K562 (cell line): ENCODE measurements around the gene SLC34A3. TPM values are rescaled to one million over a fixed set of nuclear protein-coding genes. Genes with fewer than 3 reads are reported as not detected.

ENCODE experiments used
- ASH1L ChIP-seq: fragments of 450-650 bp; IDR thresholded peaks from 2 replicates; pipeline ENCODE4 v1.6.1; 2018; ENCODE audit warnings: borderline replicate concordance, mild to moderate bottlenecking, low read depth; ENCODE audit not compliant: partially characterized antibody
- CREB3L1 ChIP-seq: fragments of 450-650 bp; IDR thresholded peaks from 2 replicates; pipeline ENCODE4 v1.6.1; 2014; ENCODE audit warnings: low read depth, mild to moderate bottlenecking, moderate library complexity, borderline replicate concordance
- CXXC5 ChIP-seq: fragments of 250-450 bp; sonication (Bioruptor Pico); IDR thresholded peaks from 2 replicates; pipeline ENCODE4 v1.8.0; 2022; ENCODE audit warnings: inconsistent platforms, mild to moderate bottlenecking, moderate library complexity
- E2F1 ChIP-seq: sonication (generic); formaldehyde crosslinking; IDR thresholded peaks from 2 replicates; pipeline ENCODE4 v1.8.1; 2023; ENCODE audit warnings: mild to moderate bottlenecking, missing genetic modification reagents, moderate library complexity
- GABPB2 ChIP-seq: fragments of 250-450 bp; sonication (Bioruptor Pico); conservative IDR thresholded peaks from 2 replicates; pipeline ENCODE4 v1.5.1; 2021; ENCODE audit warnings: mild to moderate bottlenecking
- HCFC1 ChIP-seq: IDR thresholded peaks from 2 replicates; pipeline ENCODE4 v1.6.1; 2012; ENCODE audit warnings: low read depth, low read length, improper control_type of control experiment
- IFI16 ChIP-seq: fragments of 250-450 bp; sonication (Bioruptor Pico); IDR thresholded peaks from 2 replicates; pipeline ENCODE4 v2.1.2; 2022; ENCODE audit warnings: mild to moderate bottlenecking, inconsistent platforms
- MAFG ChIP-seq: fragments of 450-650 bp; conservative IDR thresholded peaks from 2 replicates; pipeline ENCODE4 v1.6.1; 2016; ENCODE audit warnings: missing genetic modification characterization, missing compliant biosample characterization
- MAZ ChIP-seq, 2 experiments: fragments of 450-650 bp in 1 of 2; sonication (generic) in 1 of 2; formaldehyde crosslinking; IDR thresholded peaks in 1 of 2; conservative IDR thresholded peaks in 1 of 2; 2 replicates each; pipeline versions ENCODE4 v1.4.0 to v1.5.0; 2020; ENCODE audit warnings: mild to moderate bottlenecking in 1 of 2, missing genetic modification reagents in 1 of 2
- NFIC ChIP-seq: fragments of 450-650 bp; IDR thresholded peaks from 2 replicates; pipeline ENCODE4 v1.6.1; 2017; ENCODE audit warnings: mild to moderate bottlenecking, inconsistent platforms
- TARDBP ChIP-seq: fragments of 450-650 bp; IDR thresholded peaks from 2 replicates; pipeline ENCODE4 v1.6.1; 2016
- TGIF2 ChIP-seq: sonication (generic); formaldehyde crosslinking; IDR thresholded peaks from 2 replicates; pipeline ENCODE4 v1.8.1; 2022; ENCODE audit warnings: mild to moderate bottlenecking, missing genetic modification reagents, moderate library complexity
- TRIM28 ChIP-seq: fragments of 450-650 bp; IDR thresholded peaks from 2 replicates; pipeline ENCODE4 v1.6.1; 2017
- YY1 ChIP-seq, 3 experiments: IDR thresholded peaks; 2 replicates each; pipeline ENCODE4 v1.6.1; 2011; ENCODE audit warnings: low read length in 2 of 3, mild to moderate bottlenecking in 2 of 3, moderate library complexity in 2 of 3, borderline replicate concordance in 1 of 3, control low read depth in 1 of 3, low read depth in 1 of 3; ENCODE audit not compliant: insufficient read depth in 3 of 3, insufficient replicate concordance in 2 of 3, control insufficient read depth in 1 of 3, insufficient read length in 1 of 3; ENCODE audit errors: extremely low read depth in 1 of 3
- ZNF436 ChIP-seq: fragments of 250-450, 450-650 bp; sonication (Bioruptor Pico); formaldehyde crosslinking; IDR thresholded peaks from 2 replicates; pipeline ENCODE4 v1.7.0; 2020; ENCODE audit warnings: mild to moderate bottlenecking
- ZNF695 ChIP-seq: fragments of 450-650 bp; formaldehyde crosslinking; IDR thresholded peaks from 2 replicates; pipeline ENCODE4 v1.4.0; 2020; ENCODE audit warnings: mild to moderate bottlenecking, moderate library complexity
- ZSCAN29 ChIP-seq: fragments of 450-650 bp; IDR thresholded peaks from 2 replicates; pipeline ENCODE4 v1.6.1; 2017
- polyA plus RNA-seq, 8 experiments: library from polyadenylated mRNA; depleted of rRNA in 4 of 8; stranded (reverse) in 5 of 8; unstranded in 3 of 8; fragments of >200 nt; fragmentation: Nextera tagmentation in 2 of 8; fragmentation: Illumina TruSeq in 1 of 8; extraction: Ambion mirVana in 2 of 8; extraction: Trizol in 1 of 8; gene quantifications; 2 replicates each; pipeline versions ENCODE4 v1.2.1 to v1.2.3, GENCODE V29; 2011 to 2014; ENCODE audit warnings: inconsistent platforms in 1 of 8, missing spikeins in 1 of 8
- total RNA-seq, 7 experiments: library from RNA; depleted of rRNA in 6 of 7; stranded (reverse); fragments of >200 nt in 6 of 7; fragmentation: Illumina TruSeq in 2 of 7; extraction: Trizol in 2 of 7; gene quantifications; 2 replicates each; pipeline versions ENCODE4 v1.2.1 to v1.2.3, GENCODE V29; 2011 to 2021; ENCODE audit warnings: low replicate concordance in 1 of 7
- TF ChIP-seq, protein P1 (sequence below): sonication (generic); formaldehyde crosslinking; IDR thresholded peaks from 2 replicates; pipeline ENCODE4 v1.5.0; 2020; ENCODE audit warnings: missing genetic modification reagents
- TF ChIP-seq, protein P2 (sequence below): IDR thresholded peaks from 3 replicates; pipeline ENCODE4 v1.6.1; 2011; ENCODE audit warnings: borderline replicate concordance, mild to moderate bottlenecking, moderate library complexity; ENCODE audit not compliant: insufficient read length; ENCODE audit errors: extremely low read depth
- TF ChIP-seq, protein P3 (sequence below): fragments of 450-650 bp; formaldehyde crosslinking; IDR thresholded peaks from 2 replicates; pipeline ENCODE4 v1.4.0; 2022; ENCODE audit warnings: missing genetic modification characterization

SLC34A3 gene
- total and polyA plus RNA-seq, 9 of the 15 experiments (the other 6 are each of a cell fraction or from before 2014, with no cell fraction given), result not detected

DNA sequence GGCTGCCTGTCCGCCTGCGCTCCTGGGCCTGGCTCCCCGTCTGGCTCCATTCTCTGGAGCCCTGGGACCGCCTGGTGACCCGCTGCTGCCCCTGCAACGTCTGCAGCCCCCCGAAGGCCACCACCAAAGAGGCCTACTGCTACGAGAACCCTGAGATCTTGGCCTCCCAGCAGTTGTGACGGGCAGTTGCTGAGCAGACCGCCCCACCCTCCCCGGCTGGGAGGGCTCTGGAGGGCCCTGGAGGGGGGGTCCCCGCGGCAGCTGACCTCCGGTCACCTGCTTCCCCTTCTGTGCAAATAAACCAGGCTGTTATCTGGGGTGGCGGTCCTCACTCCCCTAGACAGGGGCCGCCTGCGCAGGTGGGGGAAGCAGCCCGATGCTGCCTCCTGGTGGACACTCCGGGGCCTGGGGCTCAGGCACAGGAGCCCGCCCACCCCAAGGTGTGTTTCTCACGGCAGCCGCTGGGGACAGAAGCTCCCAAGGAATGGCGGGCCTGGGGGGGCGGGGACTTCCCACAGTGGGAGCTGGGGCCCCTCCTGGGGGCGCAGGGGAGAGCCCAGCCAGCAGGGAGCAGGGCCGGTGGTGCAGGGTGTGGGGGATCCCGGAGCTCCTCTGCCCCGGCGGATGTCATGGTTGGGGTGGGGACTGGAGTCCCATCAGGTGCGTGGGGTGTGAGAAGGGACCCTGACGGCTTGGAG lies 5.7 kb downstream of the SLC34A3 start (continued):
- TF ChIP-seq, protein P1, sequence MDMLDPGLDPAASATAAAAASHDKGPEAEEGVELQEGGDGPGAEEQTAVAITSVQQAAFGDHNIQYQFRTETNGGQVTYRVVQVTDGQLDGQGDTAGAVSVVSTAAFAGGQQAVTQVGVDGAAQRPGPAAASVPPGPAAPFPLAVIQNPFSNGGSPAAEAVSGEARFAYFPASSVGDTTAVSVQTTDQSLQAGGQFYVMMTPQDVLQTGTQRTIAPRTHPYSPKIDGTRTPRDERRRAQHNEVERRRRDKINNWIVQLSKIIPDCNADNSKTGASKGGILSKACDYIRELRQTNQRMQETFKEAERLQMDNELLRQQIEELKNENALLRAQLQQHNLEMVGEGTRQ (CRISPR knock-in tag), result peak; percentile 52; the same call in 1 of the 2 replicates
- TF ChIP-seq HCFC1, result peak; percentile 51
- peak in 2 of 3 experiments; percentile 87 to 88 for TF ChIP-seq YY1 (IDR thresholded peaks at IDR 0.05; ENCODE audit: borderline replicate concordance in 1 of 3, control insufficient read depth in 1 of 3, extremely low read depth in 1 of 3, insufficient read depth in 3 of 3, insufficient read length in 1 of 3, insufficient replicate concordance in 2 of 3, low read depth in 1 of 3, low read length in 2 of 3)
- 0 out of 2 replicates have a peak, but pooled peaks have one; percentile 49 for TF ChIP-seq CREB3L1
- TF ChIP-seq, protein P2, sequence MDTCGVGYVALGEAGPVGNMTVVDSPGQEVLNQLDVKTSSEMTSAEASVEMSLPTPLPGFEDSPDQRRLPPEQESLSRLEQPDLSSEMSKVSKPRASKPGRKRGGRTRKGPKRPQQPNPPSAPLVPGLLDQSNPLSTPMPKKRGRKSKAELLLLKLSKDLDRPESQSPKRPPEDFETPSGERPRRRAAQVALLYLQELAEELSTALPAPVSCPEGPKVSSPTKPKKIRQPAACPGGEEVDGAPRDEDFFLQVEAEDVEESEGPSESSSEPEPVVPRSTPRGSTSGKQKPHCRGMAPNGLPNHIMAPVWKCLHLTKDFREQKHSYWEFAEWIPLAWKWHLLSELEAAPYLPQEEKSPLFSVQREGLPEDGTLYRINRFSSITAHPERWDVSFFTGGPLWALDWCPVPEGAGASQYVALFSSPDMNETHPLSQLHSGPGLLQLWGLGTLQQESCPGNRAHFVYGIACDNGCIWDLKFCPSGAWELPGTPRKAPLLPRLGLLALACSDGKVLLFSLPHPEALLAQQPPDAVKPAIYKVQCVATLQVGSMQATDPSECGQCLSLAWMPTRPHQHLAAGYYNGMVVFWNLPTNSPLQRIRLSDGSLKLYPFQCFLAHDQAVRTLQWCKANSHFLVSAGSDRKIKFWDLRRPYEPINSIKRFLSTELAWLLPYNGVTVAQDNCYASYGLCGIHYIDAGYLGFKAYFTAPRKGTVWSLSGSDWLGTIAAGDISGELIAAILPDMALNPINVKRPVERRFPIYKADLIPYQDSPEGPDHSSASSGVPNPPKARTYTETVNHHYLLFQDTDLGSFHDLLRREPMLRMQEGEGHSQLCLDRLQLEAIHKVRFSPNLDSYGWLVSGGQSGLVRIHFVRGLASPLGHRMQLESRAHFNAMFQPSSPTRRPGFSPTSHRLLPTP, result no peak
- TF ChIP-seq MAZ (CRISPR knock-in tag; conservative IDR thresholded peaks at IDR 0.05 in 1 of 2, IDR thresholded peaks at IDR 0.05 in 1 of 2), result peak; percentile 97 to 99
- no peak for TF ChIP-seq ZNF436 (CRISPR knock-in tag)
- TF ChIP-seq CXXC5 (CRISPR knock-in tag), result peak; percentile 80
- no peak for TF ChIP-seq TGIF2 (CRISPR knock-in tag)
- no peak for TF ChIP-seq IFI16 (CRISPR knock-in tag)
- TF ChIP-seq TARDBP, result peak; percentile 68; the same call in 1 of the 2 replicates
- 0 out of 2 replicates have a peak, but pooled peaks have one; percentile 17 for TF ChIP-seq TRIM28
- TF ChIP-seq NFIC, result peak; percentile 69
- no peak for TF ChIP-seq ZSCAN29
- TF ChIP-seq GABPB2, result no peak
- TF ChIP-seq E2F1 (CRISPR knock-in tag), result peak; percentile 87
- no peak for TF ChIP-seq ZNF695
- TF ChIP-seq, protein P3, sequence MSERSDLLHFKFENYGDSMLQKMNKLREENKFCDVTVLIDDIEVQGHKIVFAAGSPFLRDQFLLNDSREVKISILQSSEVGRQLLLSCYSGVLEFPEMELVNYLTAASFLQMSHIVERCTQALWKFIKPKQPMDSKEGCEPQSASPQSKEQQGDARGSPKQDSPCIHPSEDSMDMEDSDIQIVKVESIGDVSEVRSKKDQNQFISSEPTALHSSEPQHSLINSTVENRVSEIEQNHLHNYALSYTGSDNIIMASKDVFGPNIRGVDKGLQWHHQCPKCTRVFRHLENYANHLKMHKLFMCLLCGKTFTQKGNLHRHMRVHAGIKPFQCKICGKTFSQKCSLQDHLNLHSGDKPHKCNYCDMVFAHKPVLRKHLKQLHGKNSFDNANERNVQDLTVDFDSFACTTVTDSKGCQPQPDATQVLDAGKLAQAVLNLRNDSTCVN (CRISPR knock-in tag), result no peak
- TF ChIP-seq ASH1L, result no peak
- no peak for TF ChIP-seq MAFG
